NAMALWA (cell line): Measurements from ENCODE around the gene AMELX.

Experiments
- DNase-seq: peaks from one replicate; pipeline ENCODE4 v3.0.0-alpha.2; 2015; ENCODE audit warnings: low spot score

Gene AMELX

GRCh38 chrX:11293113-11293512 is at the start of gene AMELX:
TSS of gene AMELX (plus strand) at chrX:11293413. CDS start at chrX:11294789, 1,376 bp downstream.
- DNase-seq = no peak

- DNase-seq = no peak
Observed at GRCh38 chrX:11244636-11245035, 48.6 kb upstream of the AMELX start.

DNA sequence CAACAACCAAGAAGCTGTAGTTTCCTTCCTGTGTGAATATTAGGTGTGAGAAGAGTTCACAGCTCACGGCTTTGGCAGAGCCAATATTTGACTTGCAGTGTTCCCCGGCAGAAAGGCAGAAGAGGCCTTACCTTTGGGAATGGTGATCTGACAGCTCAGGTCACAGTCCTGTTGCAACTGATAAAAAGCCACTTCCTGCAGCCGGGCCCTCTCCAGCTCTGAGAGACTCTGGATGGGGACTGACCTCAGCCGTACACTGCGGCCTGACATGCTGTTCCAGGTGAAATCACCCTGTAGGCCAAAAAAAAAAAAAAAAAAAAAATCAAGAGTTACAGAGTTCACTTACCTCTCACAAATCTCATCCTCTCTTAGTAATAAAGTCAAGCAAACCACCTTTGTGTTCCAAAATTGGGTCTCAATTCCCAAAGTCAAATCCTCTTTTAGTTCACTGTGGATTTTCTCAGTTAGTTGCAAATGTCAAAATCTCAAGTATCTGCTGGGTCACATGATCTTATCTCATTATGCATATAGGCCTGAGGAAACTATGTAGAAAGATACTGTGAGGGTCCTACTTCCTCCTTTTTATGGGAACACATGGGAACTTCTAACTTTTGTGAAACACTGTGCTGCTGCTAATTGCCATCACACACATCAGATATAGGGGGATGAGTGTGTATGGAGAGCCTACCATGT is 38.6 kb upstream of the AMELX start:
- no peak for DNase-seq

GRCh38 chrX:11257290-11257689 is 35.9 kb upstream of the AMELX start:
- DNase-seq = no peak

DNA sequence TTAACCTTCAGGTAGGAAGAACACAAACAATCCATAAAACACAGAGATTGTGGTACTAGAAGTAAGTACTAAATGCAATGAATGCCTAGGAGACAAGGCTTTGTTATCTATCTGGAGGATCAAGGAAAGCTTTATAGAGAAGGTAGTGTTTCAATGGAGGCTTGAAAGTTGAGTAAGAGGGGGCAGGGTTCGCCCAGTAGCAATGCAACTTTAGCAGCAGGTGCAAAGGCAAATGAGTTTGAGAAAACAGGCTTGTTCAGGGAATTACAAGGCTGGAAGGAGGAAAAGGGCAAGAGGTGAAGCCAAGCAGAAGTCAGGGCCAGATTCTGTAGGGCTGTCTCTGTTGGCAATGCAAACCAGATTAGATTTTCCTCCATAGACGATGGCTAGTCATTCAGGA is 35.5 kb upstream of the AMELX start:
- DNase-seq = no peak

- no peak for DNase-seq
Observed at GRCh38 chrX:11259437-11259836, 33.8 kb upstream of the AMELX start.

GRCh38 chrX:11261260-11261659 is 32.0 kb upstream of the AMELX start:
- no peak for DNase-seq

DNA sequence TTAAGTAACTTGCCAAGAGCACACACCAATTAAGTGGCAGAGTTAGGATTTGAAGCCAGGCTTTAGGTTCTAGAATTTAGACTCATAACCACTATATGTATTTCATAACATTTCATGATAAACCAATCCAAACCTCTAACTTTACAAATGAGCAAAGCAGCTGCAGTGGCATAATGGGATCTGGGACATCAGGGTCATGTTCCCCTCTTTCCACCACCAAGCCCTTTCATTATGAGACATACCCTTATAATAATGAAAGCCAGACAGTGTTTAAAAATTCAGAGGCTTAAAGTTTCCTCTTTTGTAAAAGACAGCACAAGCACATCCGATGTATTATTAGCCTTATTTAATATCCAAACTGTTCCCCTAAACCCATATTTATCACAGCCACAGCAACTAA is 28.3 kb upstream of the AMELX start:
- no peak for DNase-seq

DNA sequence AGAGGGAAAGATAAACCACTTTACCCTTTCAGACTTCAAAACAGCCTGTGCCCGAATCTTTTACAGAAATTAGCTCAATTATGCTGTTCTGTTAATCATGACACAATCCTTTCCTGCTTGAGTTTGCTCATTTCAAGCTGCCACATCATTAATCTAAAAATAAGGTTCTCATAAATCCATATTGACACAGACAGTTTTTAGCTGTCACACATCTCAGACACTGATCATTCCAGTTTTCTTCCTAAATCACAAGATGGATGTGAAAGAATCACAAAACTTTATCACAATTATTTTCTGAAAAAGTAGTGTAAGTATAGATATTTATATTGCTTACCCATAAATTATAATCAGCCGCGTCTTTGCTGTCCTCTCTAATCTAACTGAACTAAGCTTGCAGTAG is 27.9 kb upstream of the AMELX start:
- DNase-seq = no peak

GRCh38 chrX:11266573-11267003 is 26.6 kb upstream of the AMELX start:
- DNase-seq = no peak

- no peak for DNase-seq
Observed at GRCh38 chrX:11267425-11267824, 25.8 kb upstream of the AMELX start.

- no peak for DNase-seq
Observed at GRCh38 chrX:11269006-11269405, 24.2 kb upstream of the AMELX start.

- no peak for DNase-seq
Observed at GRCh38 chrX:11269996-11270395, 23.2 kb upstream of the AMELX start.

- no peak for DNase-seq
Observed at GRCh38 chrX:11272290-11272689, 20.9 kb upstream of the AMELX start.

DNA sequence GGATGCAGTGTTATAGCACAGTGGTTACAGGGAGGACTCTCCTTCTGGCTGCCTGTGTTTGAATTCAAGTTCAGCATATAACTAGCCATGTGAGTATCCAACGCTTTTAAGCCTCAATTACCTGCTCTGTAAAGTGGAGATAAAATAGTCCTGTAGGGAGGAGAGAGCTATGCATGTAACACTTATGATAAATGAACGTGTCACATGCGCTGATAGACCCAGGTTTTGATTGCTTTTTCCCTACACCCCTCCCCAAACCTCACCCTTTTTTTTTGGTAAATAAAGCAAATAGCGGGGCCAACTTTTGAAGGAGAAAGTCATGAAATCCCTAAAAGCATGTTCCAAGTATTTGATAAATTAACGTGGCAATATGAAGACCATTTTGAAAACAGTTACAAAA is 20.4 kb upstream of the AMELX start:
- no peak for DNase-seq

- DNase-seq = no peak
Observed at GRCh38 chrX:11273544-11273943, 19.7 kb upstream of the AMELX start.

DNA sequence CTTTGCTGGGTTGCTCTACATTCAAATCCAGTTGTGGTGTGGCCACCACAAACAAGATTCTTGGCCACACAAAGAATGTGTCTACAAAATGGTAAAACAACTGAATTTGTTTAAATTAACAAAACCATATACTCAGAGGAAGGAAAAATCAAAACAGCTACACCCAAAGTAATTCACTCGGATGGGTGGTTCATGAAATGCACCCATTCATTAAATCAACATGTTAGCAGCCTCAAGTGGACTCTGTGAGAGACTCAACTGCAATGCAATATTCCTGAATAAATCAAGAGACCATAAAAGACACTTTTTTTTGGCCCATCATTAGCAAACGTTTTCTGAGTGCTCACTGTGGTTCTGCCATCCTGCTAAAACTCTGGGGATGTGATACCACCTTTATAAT is 11.2 kb upstream of the AMELX start:
- DNase-seq = no peak

- no peak for DNase-seq
Observed at GRCh38 chrX:11285651-11286050, 7.6 kb upstream of the AMELX start.

- DNase-seq = no peak
Observed at GRCh38 chrX:11287505-11287904, 5.7 kb upstream of the AMELX start.

GRCh38 chrX:11290416-11291102 is 2.7 kb upstream of the AMELX start:
- DNase-seq = no peak

GRCh38 chrX:11296051-11296450 is 2.8 kb downstream of the AMELX start:
- no peak for DNase-seq

GRCh38 chrX:11298600-11298999 is 5.4 kb downstream of the AMELX start:
- DNase-seq = no peak

- no peak for DNase-seq
Observed at GRCh38 chrX:11304829-11305228, 11.6 kb downstream of the AMELX start.

DNA sequence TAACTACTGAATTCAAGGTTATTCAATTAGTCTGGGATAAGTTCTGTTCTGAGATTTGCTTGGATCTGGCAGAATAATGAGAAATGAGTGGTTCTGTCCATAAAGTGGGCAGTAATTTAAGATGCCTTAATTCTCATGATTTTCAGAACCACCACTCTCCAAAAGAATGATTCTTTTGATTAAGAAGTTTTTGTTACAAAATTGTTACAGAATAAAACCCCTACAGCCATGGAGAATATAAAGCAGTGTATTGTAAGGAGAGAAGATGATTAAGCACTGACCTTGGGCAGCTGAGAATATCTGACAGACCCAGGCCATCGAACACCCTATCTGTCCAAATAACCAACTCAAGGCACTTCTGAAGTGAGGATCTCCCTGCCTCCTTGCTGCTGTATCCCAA is 12.4 kb downstream of the AMELX start:
- no peak for DNase-seq
